MM.1S (cell line): ENCODE results near the gene VPS45.

Source experiments
- CTCF ChIP-seq: fragments of 300-600 bp; sonication (generic); IDR thresholded peaks from 2 replicates; pipeline ENCODE4 v1.5.1; 2016; ENCODE audit warnings: antibody characterized with exemption, low read length, mixed read lengths
- EZH2 ChIP-seq: fragments of 300-600 bp; sonication (generic); optimal IDR thresholded peaks from 2 replicates; pipeline ENCODE3; 2017; ENCODE audit warnings: low read depth, mild to moderate bottlenecking, antibody characterized with exemption, low read length, mixed read lengths

GRCh38 chr1:150072959-150073358 lies 5.4 kb downstream of the VPS45 start:
- peak; percentile 68 for TF ChIP-seq CTCF
- TF ChIP-seq EZH2: no peak
